B cell (primary cell): ENCODE measurements around the gene HS6ST3. TPM values are rescaled to one million over a fixed set of nuclear protein-coding genes. Genes with fewer than 3 reads are reported as not detected.

ENCODE experiments used
- ATAC-seq: fragments of 200-7000 bp; cut with Tn5 transposase; one replicate; pipeline ENCODE4 v1.10.0; 2021; ENCODE audit warnings: low read depth, mild to moderate bottlenecking, moderate number of reproducible peaks, moderate library complexity
- CTCF ChIA-PET: fragments of 350-600 bp; sonication (Branson Sonifier 250); formaldehyde crosslinking; loops from one replicate; lab custom pipeline; 2021; ENCODE audit warnings: antibody characterized with exemption, inconsistent platforms; lab: Charles Lee
- POLR2A ChIA-PET: fragments of 350-600 bp; sonication (Branson Sonifier 250); formaldehyde crosslinking; loops from one replicate; lab custom pipeline; 2021; ENCODE audit warnings: antibody characterized with exemption; lab: Charles Lee
- DNase-seq: peaks from one replicate; pipeline ENCODE4 v3.0.0; 2013
- H2AFZ ChIP-seq: 2 replicates; pipeline ENCODE4 v1.6.1; 2012; ENCODE audit warnings: mild to moderate bottlenecking, low read depth, low read length; ENCODE audit not compliant: insufficient read depth, poor library complexity, severe bottlenecking
- H3K27ac ChIP-seq, 2 donors: 1 replicate in 1 of 2; 2 replicates in 1 of 2; pipeline ENCODE4 v1.5.1; 2012 to 2013; ENCODE audit warnings: low read length in 2 of 2, mild to moderate bottlenecking in 2 of 2, moderate library complexity in 1 of 2
- H3K27me3 ChIP-seq, 4 experiments: fragments of 200-600 bp in 1 of 4; sonication (generic) in 1 of 4; replicated peaks in 1 of 4; 1 replicate in 2 of 4; 2 replicates in 2 of 4; pipeline versions ENCODE4 v1.6.1 to v1.7.0; 2013 to 2016; ENCODE audit warnings: low read length in 3 of 4, mild to moderate bottlenecking in 2 of 4, mixed read lengths in 1 of 4, moderate library complexity in 1 of 4; ENCODE audit not compliant: insufficient read depth in 4 of 4, control insufficient read depth in 3 of 4; ENCODE audit errors: control extremely low read depth in 1 of 4
- H3K36me3 ChIP-seq, 2 experiments: replicated peaks in 1 of 2; 1 replicate in 1 of 2; 2 replicates in 1 of 2; pipeline versions ENCODE4 v1.6.1 to v1.7.1; 2013; ENCODE audit warnings: low read length in 1 of 2; ENCODE audit not compliant: insufficient read depth in 2 of 2, control insufficient read depth in 1 of 2; ENCODE audit errors: control extremely low read depth in 1 of 2, extremely low read depth in 1 of 2
- H3K4me1 ChIP-seq, 2 donors: fragments of 200-600 bp in 1 of 2; sonication (generic) in 1 of 2; 1 replicate in 1 of 2; 2 replicates in 1 of 2; pipeline versions ENCODE4 v1.5.1 to v1.6.1; 2013 to 2017; ENCODE audit warnings: low read length in 2 of 2; ENCODE audit not compliant: control insufficient read depth in 2 of 2, insufficient read depth in 2 of 2
- H3K4me2 ChIP-seq: replicated peaks from 2 replicates; pipeline ENCODE3; 2012; ENCODE audit warnings: mild to moderate bottlenecking, low read depth, low read length; ENCODE audit not compliant: poor library complexity, severe bottlenecking
- H3K4me3 ChIP-seq, 5 experiments: fragments of 200-600 bp in 1 of 5; sonication (generic) in 1 of 5; 1 replicate in 3 of 5; 2 replicates in 2 of 5; pipeline versions ENCODE4 v1.5.1 to v1.7.0; 2011 to 2016; ENCODE audit warnings: low read length in 4 of 5, mild to moderate bottlenecking in 4 of 5, low read depth in 2 of 5, control low read depth in 1 of 5, moderate library complexity in 1 of 5; ENCODE audit not compliant: insufficient read depth in 1 of 5; ENCODE audit errors: control extremely low read depth in 1 of 5, extremely low read depth in 1 of 5
- H3K79me2 ChIP-seq: fragments of 200-600 bp; sonication (generic); one replicate; pipeline ENCODE4 v1.6.0; 2016; ENCODE audit warnings: low read length; ENCODE audit not compliant: control insufficient read depth, insufficient read depth
- H3K9ac ChIP-seq: fragments of 200-600 bp; sonication (generic); 2 replicates; pipeline ENCODE4 v1.6.1; 2017; ENCODE audit warnings: mild to moderate bottlenecking, low read length, moderate library complexity
- H3K9me3 ChIP-seq, 3 donors: one replicate each; pipeline versions ENCODE4 v1.6.1 to v1.7.1; 2013; ENCODE audit warnings: low read length in 2 of 3; ENCODE audit not compliant: control insufficient read depth in 2 of 3, insufficient read depth in 1 of 3; ENCODE audit errors: control extremely low read depth in 1 of 3
- H4K20me1 ChIP-seq: 2 replicates; pipeline ENCODE4 v1.6.0; 2012; ENCODE audit warnings: mild to moderate bottlenecking, low read length; ENCODE audit not compliant: insufficient read depth, control insufficient read depth, poor library complexity, severe bottlenecking
- H3K27ac Mint-ChIP-seq: one replicate; pipeline ENCODE4 v1.8.0; 2021; ENCODE audit warnings: mixed read lengths
- H3K27me3 Mint-ChIP-seq: one replicate; pipeline ENCODE4 v1.8.0; 2021; ENCODE audit warnings: mixed read lengths
- H3K4me1 Mint-ChIP-seq: one replicate; pipeline ENCODE4 v1.8.0; 2021; ENCODE audit warnings: mixed read lengths
- H3K4me3 Mint-ChIP-seq: one replicate; pipeline ENCODE4 v1.8.0; 2021; ENCODE audit warnings: mixed read lengths
- H3K9me3 Mint-ChIP-seq: one replicate; pipeline ENCODE4 v1.8.0; 2022; ENCODE audit warnings: mixed read lengths; ENCODE audit not compliant: insufficient read depth
- EZH2 ChIP-seq: IDR thresholded peaks from 2 replicates; pipeline ENCODE4 v1.6.1; 2012; ENCODE audit warnings: borderline replicate concordance, low read depth, mild to moderate bottlenecking, moderate library complexity, low read length; ENCODE audit not compliant: insufficient read depth, poor library complexity, severe bottlenecking
- WGBS: methylation state at CpG from one replicate; pipeline ENCODE4 v1.1.5; 2013; ENCODE audit warnings: missing lambda C conversion rate; ENCODE audit not compliant: insufficient coverage; 5-methylcytosine and 5-hydroxymethylcytosine counted together
- intact Hi-C: fragments of 100-400 bp; cut with micrococcal nuclease; formaldehyde crosslinking; loops from one replicate; pipeline ENCODE4 v1.10.0; 2022
- polyA plus RNA-seq: library from polyadenylated mRNA; depleted of rRNA; stranded (reverse); fragments of >200 nt; gene quantifications from 2 replicates; pipeline ENCODE4 v1.2.3, GENCODE V29; 2012
- total RNA-seq, 2 donors: library from RNA; stranded (reverse); fragments of 120-200 nt in 1 of 2; gene quantifications; 1 replicate in 1 of 2; 2 replicates in 1 of 2; pipeline versions ENCODE4 v1.2.3 to v1.2.4, GENCODE V29; 2013 to 2022
- TF ChIP-seq, protein P1 (sequence below): fragments of 200-600 bp; IDR thresholded peaks from one replicate; pipeline ENCODE4 v1.8.0; 2022; ENCODE audit warnings: antibody characterized with exemption, mild to moderate bottlenecking

HS6ST3 gene
- total and polyA plus RNA-seq, 2 donors (not counting 1 experiment from before 2014, with no cell fraction given) = not detected

DNA sequence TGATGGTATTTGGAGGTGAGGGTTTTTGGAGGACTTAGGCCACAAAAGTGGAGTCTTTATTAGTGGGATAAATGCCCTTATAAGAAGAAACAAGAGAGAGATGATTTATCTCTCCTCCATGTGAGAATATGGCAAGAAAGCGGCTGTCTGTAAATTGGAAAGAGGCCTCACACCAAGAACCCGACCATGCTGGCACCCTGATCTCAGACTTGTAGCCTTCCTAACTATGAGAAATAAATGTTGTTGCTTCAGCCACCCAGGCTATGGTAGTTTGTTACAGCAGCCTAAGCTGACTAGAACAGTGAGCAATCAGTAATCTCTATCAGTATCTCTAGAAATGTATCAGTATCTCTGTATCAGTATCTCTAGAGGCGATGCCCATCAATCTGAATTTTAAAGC, 617.2 kb downstream of the HS6ST3 start:
- ChIA-PET POLR2A (no interaction called here), CTCF (no interaction called here)
- Histone ChIP-seq H3K27me3 (no peaks in the 10 kb centered on the region), H3K9ac (no peak overlapping the region), H3K27ac (no peak overlapping the region), H3K4me1 (no peaks in the 10 kb centered on the region), H4K20me1 (no peaks in the 10 kb centered on the region), H3K9me3 (peaks cover 0 to 3% (median 0%) of the 10 kb centered on the region in 3 donors), H3K79me2 (no peaks in the 10 kb centered on the region), H3K36me3 (no peaks in the 10 kb centered on the region), H3K4me3 (no peak overlapping the region), H2AFZ (no peak overlapping the region), H3K4me2 (no peak overlapping the region)
- 80% methylated on average over 3 of the region's 3 CpGs for WGBS
- H3K9me3 Mint-ChIP-seq = no peaks in the 10 kb centered on the region
- H3K27me3 Mint-ChIP-seq = no peaks in the 10 kb centered on the region
- ATAC-seq = no peak
- no peak for TF ChIP-seq EZH2
- TF ChIP-seq, protein P1, sequence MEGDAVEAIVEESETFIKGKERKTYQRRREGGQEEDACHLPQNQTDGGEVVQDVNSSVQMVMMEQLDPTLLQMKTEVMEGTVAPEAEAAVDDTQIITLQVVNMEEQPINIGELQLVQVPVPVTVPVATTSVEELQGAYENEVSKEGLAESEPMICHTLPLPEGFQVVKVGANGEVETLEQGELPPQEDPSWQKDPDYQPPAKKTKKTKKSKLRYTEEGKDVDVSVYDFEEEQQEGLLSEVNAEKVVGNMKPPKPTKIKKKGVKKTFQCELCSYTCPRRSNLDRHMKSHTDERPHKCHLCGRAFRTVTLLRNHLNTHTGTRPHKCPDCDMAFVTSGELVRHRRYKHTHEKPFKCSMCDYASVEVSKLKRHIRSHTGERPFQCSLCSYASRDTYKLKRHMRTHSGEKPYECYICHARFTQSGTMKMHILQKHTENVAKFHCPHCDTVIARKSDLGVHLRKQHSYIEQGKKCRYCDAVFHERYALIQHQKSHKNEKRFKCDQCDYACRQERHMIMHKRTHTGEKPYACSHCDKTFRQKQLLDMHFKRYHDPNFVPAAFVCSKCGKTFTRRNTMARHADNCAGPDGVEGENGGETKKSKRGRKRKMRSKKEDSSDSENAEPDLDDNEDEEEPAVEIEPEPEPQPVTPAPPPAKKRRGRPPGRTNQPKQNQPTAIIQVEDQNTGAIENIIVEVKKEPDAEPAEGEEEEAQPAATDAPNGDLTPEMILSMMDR = no peak
- H3K27ac Mint-ChIP-seq = no peak overlapping the region
- no peak for DNase-seq
- no peaks in the 10 kb centered on the region for H3K4me1 Mint-ChIP-seq
- H3K4me3 Mint-ChIP-seq = no peak overlapping the region
- intact Hi-C loops = no loop called here

DNA sequence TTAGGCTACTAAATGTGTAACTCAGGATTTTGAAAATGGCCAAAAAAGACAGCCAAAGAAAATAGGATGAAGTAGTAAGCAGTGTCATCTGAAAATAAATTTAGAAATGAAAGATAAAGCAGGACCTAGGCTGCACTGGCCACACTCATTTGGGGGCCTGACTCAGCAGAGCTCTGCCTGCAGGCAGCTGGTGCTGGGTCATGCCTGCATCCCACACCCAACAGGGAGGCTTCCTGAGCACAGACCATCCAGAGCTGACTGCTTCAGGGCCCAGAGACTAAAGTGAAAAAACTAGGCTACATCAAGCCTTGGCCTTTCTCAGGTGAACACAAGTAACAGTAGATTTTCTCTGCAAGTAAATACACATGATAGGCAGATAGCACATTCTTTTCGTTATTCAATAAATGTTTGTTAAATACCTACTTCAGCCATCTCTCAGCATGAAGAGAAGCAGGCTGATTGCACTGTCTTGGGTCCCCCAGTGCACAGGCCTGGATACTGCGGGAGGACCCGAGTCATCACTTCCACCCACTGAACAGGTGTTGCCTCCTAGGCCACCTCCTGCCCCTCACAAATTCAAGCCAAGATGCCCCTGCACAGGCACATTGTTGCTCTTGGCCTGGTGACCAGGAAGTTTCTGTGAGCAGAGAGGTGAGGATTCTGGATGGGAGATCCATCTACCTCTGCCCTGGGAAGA, 620.4 kb downstream of the HS6ST3 start:
- Mint-ChIP-seq H3K4me1 (no peaks in the 10 kb centered on the region), H3K27me3 (no peaks in the 10 kb centered on the region), H3K27ac (no peak overlapping the region), H3K9me3 (no peaks in the 10 kb centered on the region), H3K4me3 (no peak overlapping the region)
- intact Hi-C loops = no loop called here
- H3K4me3 ChIP-seq = no peak overlapping the region
- H3K27ac ChIP-seq = no peak overlapping the region
- no peak overlapping the region for H3K9ac ChIP-seq
- no peak overlapping the region for H2AFZ ChIP-seq
- no peaks in the 10 kb centered on the region for H4K20me1 ChIP-seq
- DNase-seq (no peak), ATAC-seq (no peak)
- WGBS = no CpG with 5 or more reads among the region's 3 CpGs
- peaks cover 0 to 3% (median 0%) of the 10 kb centered on the region in 3 donors for H3K9me3 ChIP-seq
- no peaks in the 10 kb centered on the region for H3K79me2 ChIP-seq
- no peaks in the 10 kb centered on the region for H3K4me1 ChIP-seq
- H3K4me2 ChIP-seq = no peak overlapping the region
- H3K36me3 ChIP-seq = no peaks in the 10 kb centered on the region
- POLR2A ChIA-PET = no interaction called here
- TF ChIP-seq EZH2 = no peak
- TF ChIP-seq, protein P1 = no peak
- no peaks in the 10 kb centered on the region for H3K27me3 ChIP-seq
- CTCF ChIA-PET = no interaction called here
